SHP77 (cell line): ENCODE data around the gene ARL11.

Experiments used
- DNase-seq, 2 experiments: peaks; one replicate each; lab custom pipeline; 2025; lab: John Stamatoyannopoulos, UW

ARL11 gene

GRCh38 chr13:49649244-49649962, 21.1 kb downstream of the ARL11 start:
- no peak for DNase-seq

DNA sequence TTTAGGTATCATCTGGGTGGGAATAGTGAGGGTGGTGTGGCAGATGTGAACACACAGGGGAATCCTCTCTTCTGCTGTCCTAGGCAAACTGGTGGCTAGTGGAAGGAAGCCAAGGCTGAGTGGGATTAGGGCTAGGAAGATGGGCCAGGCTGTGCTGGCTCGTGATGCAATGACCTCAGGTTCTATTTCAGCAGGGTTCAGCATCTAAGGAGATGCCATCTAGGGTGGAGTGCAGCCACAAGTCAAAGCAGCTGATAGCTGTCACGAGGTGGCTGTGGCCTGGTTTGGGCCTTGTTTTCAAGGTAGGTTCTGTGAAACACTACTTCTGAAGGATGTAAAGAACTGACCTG, 21.6 kb downstream of the ARL11 start:
- DNase-seq: no peak

DNA sequence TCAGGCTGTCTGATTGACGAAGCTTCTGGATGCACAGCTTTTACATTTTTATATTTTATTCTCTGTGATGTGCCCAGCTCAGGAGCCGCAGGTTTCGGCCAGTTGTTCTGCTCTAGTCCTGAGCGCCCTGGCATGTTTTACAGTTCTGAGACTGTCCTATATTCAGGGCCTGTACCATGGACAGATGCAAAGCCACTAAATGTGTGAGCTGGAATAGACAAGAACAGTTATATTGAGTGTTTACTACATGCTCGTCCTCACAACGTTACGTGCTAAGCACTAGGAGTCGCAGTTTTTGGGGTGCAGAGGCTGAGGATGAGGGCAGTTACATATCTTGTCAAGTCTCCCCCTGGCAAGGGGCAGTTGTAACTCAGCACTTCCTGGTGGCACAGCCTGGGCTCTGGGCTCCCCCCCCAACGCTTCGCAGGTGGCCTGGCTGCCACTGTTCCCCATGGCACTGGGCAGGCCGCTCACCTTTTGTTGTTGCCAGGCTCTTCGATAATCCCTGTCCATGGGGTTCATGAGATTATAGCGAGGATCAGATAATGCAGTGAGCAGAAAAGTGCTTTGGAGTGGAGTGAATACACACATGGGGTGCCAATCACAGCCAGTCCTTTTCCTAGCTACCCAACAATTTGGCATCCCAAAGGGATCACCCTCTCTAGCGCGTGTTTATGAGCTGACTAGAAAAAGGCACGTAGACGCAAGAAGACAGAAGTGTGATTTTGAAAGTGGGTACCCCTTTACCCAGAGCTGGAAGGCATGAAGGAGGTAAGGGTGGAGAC, 23.5 kb downstream of the ARL11 start:
- DNase-seq: no peak

DNA sequence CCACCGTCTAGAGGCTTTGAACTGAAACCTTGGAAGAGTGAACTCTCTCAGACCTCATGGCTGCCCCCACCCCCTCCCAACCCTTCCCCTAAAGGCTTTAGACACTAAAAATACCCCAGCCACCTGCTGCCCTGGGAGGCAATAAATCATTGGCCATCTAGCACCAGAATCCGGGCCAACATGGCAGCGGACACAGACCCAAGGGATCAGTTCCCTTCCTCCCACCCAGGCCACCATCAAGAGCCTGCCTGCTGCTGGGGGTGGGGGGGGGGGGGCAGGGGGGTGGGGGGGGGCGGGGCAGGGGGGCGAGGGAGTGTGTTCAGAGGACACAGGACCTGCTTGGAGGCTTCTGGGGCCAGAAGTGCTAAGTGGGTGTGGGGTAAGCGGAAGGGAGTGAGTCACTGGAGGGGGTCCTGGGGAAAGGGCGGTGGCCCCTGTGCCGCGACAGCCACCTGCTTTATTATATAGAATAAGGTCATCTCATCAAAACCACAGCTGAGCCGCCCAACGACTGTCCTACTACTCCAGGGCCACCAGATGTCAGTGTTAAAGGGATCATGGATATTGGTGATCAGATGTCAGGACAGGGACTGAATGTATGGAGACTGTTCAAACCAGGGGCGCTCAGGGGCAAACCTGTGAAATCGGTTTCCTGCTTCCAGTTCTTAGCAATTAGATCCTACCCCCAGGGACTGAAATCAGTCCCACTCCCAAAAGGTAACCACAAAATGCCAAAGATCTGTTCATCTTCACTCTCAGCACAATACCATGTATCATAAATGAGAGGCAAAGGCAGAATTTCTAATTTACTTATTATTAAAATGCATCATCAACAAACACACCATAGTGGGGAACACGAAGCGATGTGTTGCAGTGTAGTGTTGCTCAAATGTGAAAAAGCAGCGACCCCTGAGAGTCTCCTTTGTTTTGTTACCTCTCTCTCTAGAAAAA, 24.3 kb downstream of the ARL11 start:
- peak; percentile 74 to 82 for DNase-seq

DNA sequence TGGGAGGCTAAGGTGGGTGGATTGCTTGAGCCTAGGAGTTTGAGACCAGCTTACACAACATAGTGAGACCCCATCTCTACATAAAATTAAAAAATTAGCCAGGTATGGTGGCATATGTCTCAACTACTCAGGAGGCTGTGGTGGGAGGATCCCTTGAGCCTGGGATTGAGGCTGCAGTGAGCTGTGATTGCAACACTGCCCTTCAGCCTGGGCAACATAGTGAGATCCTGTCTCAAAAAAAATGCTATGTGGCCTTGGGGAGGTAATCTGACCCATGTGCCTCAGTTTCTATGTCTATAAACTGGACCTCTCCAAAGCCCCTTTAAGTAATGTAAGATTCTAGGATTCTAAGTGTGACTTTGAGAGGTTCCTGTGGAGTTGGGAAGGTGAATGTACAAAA, 25.2 kb downstream of the ARL11 start:
- DNase-seq: no peak

GRCh38 chr13:49654011-49654410, 25.7 kb downstream of the ARL11 start:
- no peak for DNase-seq

- no peak for DNase-seq
Observed at GRCh38 chr13:49655906-49656305, 27.6 kb downstream of the ARL11 start.

- no peak for DNase-seq
Observed at GRCh38 chr13:49657241-49657641, 28.9 kb downstream of the ARL11 start.

- DNase-seq: no peak
Observed at GRCh38 chr13:49664606-49665005, 36.3 kb downstream of the ARL11 start.

DNA sequence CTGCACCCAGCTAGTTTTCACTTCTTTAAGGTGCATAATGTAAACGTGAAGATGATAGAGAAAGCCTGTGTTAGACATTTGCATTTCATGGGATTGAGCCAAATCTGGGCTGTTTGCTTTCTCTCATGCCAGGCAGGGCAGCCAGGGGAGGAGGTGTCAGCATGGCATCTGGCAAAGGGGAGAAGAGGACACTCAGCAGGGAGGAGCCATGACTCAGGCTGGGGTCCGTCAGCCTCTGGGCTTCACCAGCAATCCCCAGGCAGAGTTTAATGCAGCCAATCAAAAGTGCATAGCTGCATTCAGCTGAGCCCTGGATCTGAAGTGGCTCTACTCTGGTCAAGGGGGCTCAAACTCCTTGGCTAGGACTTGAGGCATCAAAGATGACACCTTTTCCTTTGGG, 39.5 kb downstream of the ARL11 start:
- DNase-seq: no peak

GRCh38 chr13:49669735-49670309, 41.5 kb downstream of the ARL11 start:
- peak; percentile 45 to 64 for DNase-seq

- no peak for DNase-seq
Observed at GRCh38 chr13:49670828-49671227, 42.5 kb downstream of the ARL11 start.

GRCh38 chr13:49676581-49677298, 48.4 kb downstream of the ARL11 start:
- no peak for DNase-seq

GRCh38 chr13:49678191-49678914, 50.0 kb downstream of the ARL11 start:
- DNase-seq: no peak

- DNase-seq: no peak
Observed at GRCh38 chr13:49679246-49679645, 50.9 kb downstream of the ARL11 start.

GRCh38 chr13:49681842-49682435, 53.6 kb downstream of the ARL11 start:
- DNase-seq: peak; percentile 27 to 36
